GM23338 (cell line): Measurements from ENCODE around the gene NEK11. TPM values are rescaled to one million over a fixed set of nuclear protein-coding genes. Genes with fewer than 3 reads are reported as not detected.

Experiments used
- ATAC-seq: fragments of 200-7000 bp; cut with Tn5 transposase; 3 replicates; pipeline ENCODE4 v1.9.1; 2020
- DNase-seq: peaks from one replicate; pipeline ENCODE4 v3.0.0-alpha.2; 2015; ENCODE audit warnings: low spot score
- H2AFZ ChIP-seq: fragments of 200-600 bp; sonication (generic); 2 replicates; pipeline ENCODE4 v1.8.0; 2016; ENCODE audit warnings: antibody characterized with exemption, mild to moderate bottlenecking, moderate library complexity
- H3F3A ChIP-seq: fragments of 200-600 bp; sonication (generic); replicated peaks from 2 replicates; pipeline ENCODE4 v1.8.0; 2017; ENCODE audit warnings: antibody characterized with exemption, mixed run types, low read depth
- H3K27ac ChIP-seq: fragments of 200-600 bp; sonication (generic); 2 replicates; pipeline ENCODE4 v1.6.1; 2016; ENCODE audit warnings: low read depth
- H3K27me3 ChIP-seq: fragments of 200-600 bp; sonication (generic); 2 replicates; pipeline ENCODE4 v1.8.0; 2016; ENCODE audit warnings: mild to moderate bottlenecking, mixed run types, moderate library complexity; ENCODE audit not compliant: insufficient read depth
- H3K36me3 ChIP-seq: fragments of 200-600 bp; sonication (generic); 2 replicates; pipeline ENCODE4 v1.8.0; 2016; ENCODE audit warnings: mild to moderate bottlenecking; ENCODE audit not compliant: insufficient read depth
- H3K4me1 ChIP-seq: fragments of 200-600 bp; sonication (generic); 2 replicates; pipeline ENCODE4 v1.8.0; 2016; ENCODE audit warnings: mild to moderate bottlenecking, moderate library complexity; ENCODE audit not compliant: insufficient read depth
- H3K4me2 ChIP-seq: fragments of 200-600 bp; sonication (generic); 2 replicates; pipeline ENCODE4 v1.7.1; 2017; ENCODE audit warnings: mixed run types
- H3K4me3 ChIP-seq: fragments of 200-600 bp; sonication (generic); 2 replicates; pipeline ENCODE4 v1.6.1; 2016; ENCODE audit warnings: mixed run types
- H3K79me2 ChIP-seq: fragments of 200-600 bp; sonication (generic); replicated peaks from 2 replicates; pipeline ENCODE4 v1.8.0; 2017; ENCODE audit warnings: mild to moderate bottlenecking; ENCODE audit not compliant: insufficient read depth
- H3K9me2 ChIP-seq: fragments of 200-600 bp; sonication (generic); 2 replicates; pipeline ENCODE4 v1.8.0; 2017; ENCODE audit not compliant: insufficient read depth
- H4K20me1 ChIP-seq: fragments of 200-600 bp; sonication (generic); replicated peaks from 2 replicates; pipeline ENCODE4 v1.8.0; 2017; ENCODE audit warnings: mild to moderate bottlenecking; ENCODE audit not compliant: insufficient read depth
- H3K27ac Mint-ChIP-seq: 2 replicates; pipeline ENCODE4 v1.8.0; 2020; ENCODE audit warnings: inconsistent platforms, mild to moderate bottlenecking, moderate library complexity, mixed read lengths
- H3K27me3 Mint-ChIP-seq: 3 replicates; pipeline ENCODE4 v1.8.0; 2022; ENCODE audit warnings: low read depth, mild to moderate bottlenecking, moderate library complexity, mixed read lengths, inconsistent platforms; ENCODE audit not compliant: insufficient read depth, poor library complexity
- H3K36me3 Mint-ChIP-seq: 3 replicates; pipeline ENCODE4 v1.8.0; 2021; ENCODE audit warnings: low read depth, mild to moderate bottlenecking, inconsistent platforms, moderate library complexity, mixed read lengths
- H3K4me1 Mint-ChIP-seq: 3 replicates; pipeline ENCODE4 v1.8.0; 2020; ENCODE audit warnings: mild to moderate bottlenecking, inconsistent platforms, mixed read lengths
- H3K4me3 Mint-ChIP-seq: 3 replicates; pipeline ENCODE4 v1.8.0; 2021; ENCODE audit warnings: moderate library complexity, mild to moderate bottlenecking, inconsistent platforms, mixed read lengths
- H3K9me3 Mint-ChIP-seq: 3 replicates; pipeline ENCODE4 v1.8.0; 2020; ENCODE audit warnings: moderate library complexity, mild to moderate bottlenecking, inconsistent platforms, mixed read lengths
- CREB1 ChIP-seq: fragments of 250-450 bp; sonication (Bioruptor Pico); IDR thresholded peaks from 2 replicates; pipeline ENCODE4 v1.5.0; 2020; ENCODE audit warnings: low read depth, mild to moderate bottlenecking, moderate library complexity
- CTCF ChIP-seq, 2 experiments: fragments of 200-600 bp in 1 of 2; sonication (generic) in 1 of 2; conservative IDR thresholded peaks; 2 replicates each; pipeline versions ENCODE4 v1.5.1 to v1.6.1; 2016 to 2017; ENCODE audit warnings: antibody characterized with exemption in 2 of 2, low read depth in 2 of 2, mild to moderate bottlenecking in 2 of 2, moderate library complexity in 1 of 2
- ETS1 ChIP-seq: IDR thresholded peaks from 2 replicates; pipeline ENCODE4 v1.6.1; 2016; ENCODE audit warnings: antibody characterized with exemption
- EZH2 ChIP-seq: fragments of 200-600 bp; sonication (generic); IDR thresholded peaks from one replicate; pipeline ENCODE4 v1.8.0; 2017; ENCODE audit warnings: antibody characterized with exemption, mild to moderate bottlenecking, low read depth; ENCODE audit not compliant: unreplicated experiment
- EZH2phosphoT487 ChIP-seq: fragments of 200-600 bp; sonication (generic); IDR thresholded peaks from one replicate; pipeline ENCODE4 v1.8.1; 2018; ENCODE audit warnings: antibody characterized with exemption; ENCODE audit not compliant: unreplicated experiment
- JUNB ChIP-seq: IDR thresholded peaks from one replicate; pipeline ENCODE4 v1.6.1; 2016; ENCODE audit warnings: antibody characterized with exemption; ENCODE audit not compliant: unreplicated experiment
- NANOG ChIP-seq: IDR thresholded peaks from 2 replicates; pipeline ENCODE4 v1.6.1; 2016; ENCODE audit warnings: antibody characterized with exemption, borderline replicate concordance
- POLR2AphosphoS5 ChIP-seq: IDR thresholded peaks from 2 replicates; pipeline ENCODE4 v1.6.1; 2016; ENCODE audit warnings: antibody characterized with exemption, low read depth
- REST ChIP-seq: IDR thresholded peaks from one replicate; pipeline ENCODE4 v1.6.1; 2018; ENCODE audit warnings: antibody characterized with exemption; ENCODE audit not compliant: unreplicated experiment
- STAT1 ChIP-seq: IDR thresholded peaks from one replicate; pipeline ENCODE4 v1.6.1; 2016; ENCODE audit warnings: antibody characterized with exemption; ENCODE audit not compliant: unreplicated experiment
- ZNF114 ChIP-seq: fragments of 250-450 bp; sonication (Bioruptor Pico); IDR thresholded peaks from 2 replicates; pipeline ENCODE4 v1.5.0; 2020; ENCODE audit warnings: mild to moderate bottlenecking, moderate library complexity
- ZNF331 ChIP-seq: fragments of 250-450 bp; sonication (Bioruptor Pico); IDR thresholded peaks from 2 replicates; pipeline ENCODE4 v1.5.0; 2020; ENCODE audit warnings: low read depth, mild to moderate bottlenecking, moderate library complexity
- ZNF462 ChIP-seq: fragments of 250-450 bp; sonication (Bioruptor Pico); IDR thresholded peaks from 2 replicates; pipeline ENCODE4 v1.5.0; 2020; ENCODE audit warnings: mild to moderate bottlenecking, moderate library complexity
- polyA plus RNA-seq: library from polyadenylated mRNA; unstranded; fragments of >200 nt; fragmentation: Nextera tagmentation; extraction: Ambion mirVana; gene quantifications from 2 replicates; pipeline ENCODE4 v1.2.1, GENCODE V29; 2016
- total RNA-seq: library from RNA; depleted of rRNA; stranded (reverse); fragments of >200 nt; shearing (Covaris generic); gene quantifications from 2 replicates; pipeline ENCODE4 v1.2.3, GENCODE V29; 2014

The NEK11 gene
- total and polyA plus RNA-seq, 2 experiments from 2014 or later = 0.80 to 1.1 TPM

- Histone ChIP-seq H2AFZ (no peak overlapping the region), H3K9me2 (no peaks in the 10 kb centered on the region), H3K27ac (no peak overlapping the region), H3K27me3 (no peaks in the 10 kb centered on the region), H3F3A (no peaks in the 10 kb centered on the region), H4K20me1 (no peaks in the 10 kb centered on the region; the same call in 1 of the 2 replicates), H3K36me3 (no peaks in the 10 kb centered on the region), H3K79me2 (no peaks in the 10 kb centered on the region), H3K4me2 (no peak overlapping the region), H3K4me3 (no peak overlapping the region), H3K4me1 (no peaks in the 10 kb centered on the region)
- Mint-ChIP-seq H3K36me3 (no peaks in the 10 kb centered on the region), H3K4me3 (no peak overlapping the region), H3K27ac (no peak overlapping the region), H3K4me1 (no peaks in the 10 kb centered on the region), H3K27me3 (peaks cover 2% of the 10 kb centered on the region), H3K9me3 (no peaks in the 10 kb centered on the region)
- ATAC-seq (no peak), DNase-seq (no peak)
- TF ChIP-seq STAT1 (no peak), REST (no peak), CTCF (conservative IDR thresholded peaks at IDR 0.05; ENCODE audit: low read depth in 2 of 2) (no peak), EZH2 (no peak), EZH2phosphoT487 (no peak), ZNF114 (no peak), ZNF331 (CRISPR knock-in tag) (no peak), NANOG (no peak), ZNF462 (CRISPR knock-in tag) (no peak), CREB1 (CRISPR knock-in tag) (no peak), POLR2AphosphoS5 (no peak), ETS1 (no peak), JUNB (no peak)
These were observed 215.5 kb downstream of the NEK11 start for GRCh38 chr3:131242201-131242600.
